Ramos (cell line): ENCODE data around the gene AKR1B1.

Experiments
- in situ Hi-C: fragments of 300-500 bp; cut with MboI; formaldehyde crosslinking; loops from one replicate; pipeline ENCODE4 v1.14.3; 2022; ENCODE audit warnings: low sequenced_read_pairs; ENCODE audit not compliant: unreplicated experiment

AKR1B1 gene

DNA sequence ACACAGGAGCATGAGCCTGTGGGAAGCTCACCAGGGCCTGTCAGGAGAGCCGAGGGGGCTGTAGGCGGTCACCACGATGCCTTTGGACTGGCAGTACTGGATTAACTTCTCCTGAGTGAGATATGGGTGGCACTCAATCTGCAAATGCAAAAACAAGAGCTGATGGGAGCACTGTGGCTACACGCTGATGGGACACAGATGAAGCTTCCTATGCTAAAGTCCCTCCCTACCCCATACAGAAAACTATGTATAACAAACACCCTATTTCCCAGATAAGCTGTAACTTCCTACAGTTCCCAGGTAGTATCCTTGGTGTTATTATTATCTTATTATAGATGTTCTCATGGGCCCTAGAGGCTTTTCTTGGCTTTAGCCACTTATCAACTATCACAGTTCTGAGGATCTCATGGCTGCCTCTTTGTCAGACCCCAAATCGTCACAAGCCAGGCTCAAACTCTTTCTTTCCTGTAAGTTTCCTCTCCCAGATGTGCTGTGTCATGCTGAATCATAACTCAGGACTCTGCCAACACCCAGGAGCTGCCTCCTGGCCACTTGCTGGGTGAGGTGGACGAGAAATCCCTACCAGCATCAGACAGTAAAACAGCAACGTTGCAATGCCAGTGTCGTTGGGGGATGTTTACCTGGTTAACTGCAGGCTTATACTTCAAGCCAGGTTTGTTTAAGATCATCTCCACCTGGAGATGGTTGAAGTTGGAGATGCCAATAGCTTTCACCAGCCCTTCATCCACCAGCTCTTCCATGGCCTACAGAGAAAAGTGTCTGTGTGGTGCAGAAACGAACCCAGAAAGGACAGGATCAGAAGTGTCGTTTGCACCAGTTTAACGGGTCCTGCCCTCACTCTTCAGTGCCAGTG lies 10.3 kb downstream of the AKR1B1 start:
- in situ Hi-C loops, result loop anchor here (25.0 kb wide), 1 partner anchor 164 kb away; no protein-coding TSS in a partner anchor

DNA sequence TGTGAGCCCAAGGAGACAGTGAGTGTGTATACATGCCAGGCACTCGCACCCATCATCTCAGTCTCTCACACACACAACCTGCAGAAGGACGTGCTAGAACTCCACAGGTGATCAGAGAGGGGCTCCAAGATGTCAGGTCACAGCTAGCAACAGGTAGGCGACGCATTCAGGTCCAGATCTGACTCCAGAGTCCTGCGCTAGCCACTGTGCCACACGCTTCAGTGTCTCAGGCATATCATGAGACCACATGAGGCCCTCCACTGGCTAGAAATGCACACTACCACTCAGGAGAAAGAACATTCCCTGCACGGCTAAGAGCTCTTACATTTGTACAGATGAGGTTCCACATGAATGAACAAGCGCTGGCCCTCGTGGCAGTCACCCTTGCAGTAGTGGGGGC lies 11.5 kb downstream of the AKR1B1 start:
- in situ Hi-C loops, result loop anchor here (25.0 kb wide), 1 partner anchor 165 kb away; no protein-coding TSS in a partner anchor

DNA sequence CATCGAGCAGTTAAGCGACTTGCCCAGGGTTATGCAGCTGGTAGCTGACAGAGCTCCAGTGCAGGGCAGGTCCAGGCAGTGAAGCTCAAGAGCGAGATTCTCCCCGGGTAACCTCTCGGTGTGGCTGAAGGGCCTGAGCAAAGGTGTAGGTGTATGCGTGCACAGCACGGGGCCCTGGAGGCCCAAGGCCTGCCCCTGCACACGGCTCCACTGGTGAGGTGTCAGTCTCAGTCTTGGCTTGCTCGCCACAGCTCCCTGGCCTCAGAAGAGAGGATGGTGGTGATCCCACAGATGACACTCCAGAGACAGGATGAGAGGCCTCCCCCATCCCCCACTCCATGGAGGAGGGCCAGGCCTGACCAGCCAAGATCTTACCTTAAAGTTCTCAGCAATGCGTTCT lies 12.0 kb downstream of the AKR1B1 start:
- in situ Hi-C loops, result loop anchor here (25.0 kb wide), 1 partner anchor 165 kb away; no protein-coding TSS in a partner anchor

DNA sequence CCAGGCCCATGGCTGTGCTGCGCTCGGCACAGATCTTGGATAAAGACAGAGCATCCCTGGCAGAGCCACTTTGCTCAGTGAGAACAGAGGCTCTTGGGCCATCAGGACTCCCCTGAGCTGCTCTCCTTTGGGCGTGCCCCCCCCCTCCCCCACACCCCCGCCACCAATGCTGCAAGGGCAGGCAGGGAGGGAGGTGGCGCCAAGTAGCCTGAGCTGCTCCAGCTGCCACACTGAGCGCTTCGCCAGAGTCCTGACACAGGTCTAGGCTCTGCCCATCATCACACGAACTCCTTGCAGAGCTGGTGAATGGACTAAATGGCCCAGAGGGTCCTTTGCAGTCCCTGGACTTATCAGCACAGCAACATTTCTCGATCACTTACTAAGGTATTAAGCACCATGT lies 12.5 kb downstream of the AKR1B1 start:
- in situ Hi-C loops, result loop anchor here (25.0 kb wide), 1 partner anchor 166 kb away; no protein-coding TSS in a partner anchor

DNA sequence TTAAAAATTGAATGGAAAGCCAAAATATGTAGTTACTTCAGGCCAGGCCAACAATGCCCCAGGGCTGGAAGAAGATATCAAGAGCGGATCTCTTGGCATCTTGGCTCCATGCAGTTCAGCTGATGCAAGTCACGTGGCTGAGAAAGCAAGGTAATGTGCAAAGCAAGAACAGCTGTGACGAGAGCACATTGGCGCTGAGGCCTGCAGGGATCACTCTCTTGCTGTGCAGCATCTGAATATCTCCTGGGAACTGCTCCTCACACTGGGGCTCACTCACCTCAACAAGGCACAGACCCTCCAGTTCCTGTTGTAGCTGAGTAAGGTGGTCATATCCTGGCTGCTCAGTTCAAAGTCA lies 14.0 kb downstream of the AKR1B1 start:
- in situ Hi-C loops, result loop anchor here (25.0 kb wide), 1 partner anchor 167 kb away; no protein-coding TSS in a partner anchor

DNA sequence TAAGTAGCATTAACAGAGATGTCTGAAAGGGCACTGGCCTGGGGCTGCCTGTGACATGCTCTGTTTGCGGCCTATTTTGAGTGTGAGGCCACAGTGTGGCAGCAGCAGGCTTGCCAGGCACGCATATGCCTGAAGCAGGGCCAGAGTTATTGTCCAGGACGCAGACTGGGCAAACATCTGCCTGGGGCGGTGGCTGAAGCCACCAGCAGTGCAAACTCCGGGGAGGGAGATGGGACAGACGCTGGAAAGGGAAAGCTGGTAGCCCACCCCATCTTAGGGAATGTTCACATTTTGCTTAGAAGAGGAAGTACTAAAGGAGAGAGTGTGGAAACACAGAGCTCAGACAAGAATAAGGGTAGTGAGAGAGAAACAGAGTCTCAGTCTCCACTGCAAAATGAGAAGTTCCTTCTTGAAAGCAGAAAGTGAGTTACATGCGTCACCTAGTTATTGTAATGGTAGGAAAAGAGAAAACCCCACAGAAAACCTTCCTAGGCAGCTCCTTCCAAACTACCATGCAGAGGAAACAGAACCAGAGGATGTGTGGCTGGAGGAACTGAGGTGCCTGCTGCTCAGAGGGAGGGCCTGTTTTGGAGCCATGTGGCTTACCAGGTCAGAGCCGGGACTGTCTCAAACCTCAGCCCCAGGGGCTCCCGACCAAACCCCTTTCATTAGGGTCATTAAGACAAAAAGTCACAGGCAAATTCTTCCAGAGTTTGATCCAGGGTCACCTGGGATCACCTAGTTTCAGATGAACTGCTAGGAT lies 14.5 kb downstream of the AKR1B1 start:
- in situ Hi-C loops, result loop anchor here (25.0 kb wide), 1 partner anchor 168 kb away; no protein-coding TSS in a partner anchor

DNA sequence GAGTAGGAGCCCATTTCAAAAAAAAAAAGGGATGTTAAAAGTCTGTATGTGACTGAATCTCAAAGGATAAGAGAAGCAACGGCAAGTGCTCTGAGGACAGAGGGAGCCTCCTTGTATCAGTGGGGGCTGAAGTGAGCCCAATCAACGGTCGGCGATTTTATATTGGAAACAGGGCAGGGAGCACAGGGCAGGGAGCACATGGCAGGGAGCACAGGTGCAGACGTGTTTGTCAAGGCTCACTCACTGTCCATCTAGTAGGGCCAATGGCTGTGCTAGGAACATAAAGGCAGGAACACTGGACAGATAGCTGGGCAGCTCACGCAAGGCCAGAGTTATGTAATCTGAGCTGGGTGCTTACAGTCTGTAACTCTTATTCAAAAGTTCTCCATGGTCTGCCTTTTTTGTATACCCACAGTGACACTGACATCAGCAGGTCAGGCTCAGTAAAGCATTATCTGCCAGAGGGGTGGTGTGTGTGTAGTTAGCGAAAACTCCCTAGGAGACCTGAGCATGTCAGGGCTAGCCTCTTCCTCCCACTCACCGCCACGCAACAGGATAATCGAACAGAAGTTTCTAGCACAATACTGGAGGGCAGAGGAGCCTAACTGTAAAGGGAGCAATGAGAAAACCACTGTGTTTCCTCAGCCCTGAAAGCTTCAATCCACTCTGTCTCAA lies 15.4 kb downstream of the AKR1B1 start:
- in situ Hi-C loops, result loop anchor here (25.0 kb wide), 1 partner anchor 169 kb away; no protein-coding TSS in a partner anchor

DNA sequence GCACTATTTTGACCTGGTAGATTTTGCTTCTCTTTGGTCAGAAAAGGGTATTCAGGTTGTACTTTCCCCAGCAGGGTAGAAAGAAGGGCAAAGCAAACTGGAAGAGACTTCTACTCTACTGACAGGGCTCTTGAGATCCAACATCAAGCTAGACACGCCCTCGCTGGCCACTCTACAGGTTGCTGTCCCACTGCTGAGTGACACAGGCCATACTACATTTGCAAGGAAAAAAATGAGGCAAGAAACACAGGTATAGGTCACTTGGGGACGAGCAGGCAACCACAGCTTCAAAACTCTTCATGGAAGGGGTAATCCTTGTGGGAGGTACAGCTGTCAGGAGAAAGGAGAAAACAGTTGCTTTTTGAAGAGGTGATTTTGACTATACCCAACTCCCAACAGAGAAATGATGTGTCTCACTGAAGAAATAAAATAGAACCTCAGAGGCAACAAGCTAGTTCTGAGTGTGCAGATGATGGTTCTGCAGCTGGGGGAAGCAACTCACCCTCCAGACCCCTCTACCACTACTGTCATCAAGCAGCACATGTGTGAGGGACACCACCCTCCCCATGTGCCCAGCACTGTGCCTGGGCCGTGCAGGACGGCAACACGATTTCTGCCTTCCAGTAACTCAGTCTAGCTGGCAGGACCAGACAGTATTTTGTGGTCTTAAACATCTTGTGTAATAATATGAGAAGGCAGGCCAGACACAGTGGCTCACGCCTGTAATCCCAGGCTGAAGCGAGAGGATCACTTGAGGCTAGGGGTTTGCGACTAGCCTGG lies 16.3 kb downstream of the AKR1B1 start:
- in situ Hi-C loops, result loop anchor here (25.0 kb wide), 1 partner anchor 170 kb away; no protein-coding TSS in a partner anchor

DNA sequence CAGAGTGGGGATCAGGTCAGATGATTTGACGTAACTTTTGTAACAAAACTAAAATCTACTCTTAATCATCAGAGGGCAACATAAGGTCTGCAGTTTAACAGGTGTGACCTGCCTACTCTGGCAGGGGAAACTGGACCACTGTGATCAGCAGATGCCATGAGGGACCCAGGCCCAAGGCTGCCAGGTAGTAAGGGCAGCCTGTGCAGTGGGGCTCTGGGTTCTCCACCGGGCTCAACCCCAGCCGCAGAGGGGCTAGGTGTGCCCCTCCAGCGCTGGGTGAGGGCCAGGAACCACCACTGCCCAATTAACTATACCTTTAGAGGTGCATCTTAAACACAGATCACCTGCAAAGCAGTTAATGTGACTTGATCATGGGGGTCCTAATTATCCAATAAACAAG lies 17.6 kb downstream of the AKR1B1 start:
- in situ Hi-C loops, result loop anchor here (25.0 kb wide), 1 partner anchor 171 kb away; no protein-coding TSS in a partner anchor

DNA sequence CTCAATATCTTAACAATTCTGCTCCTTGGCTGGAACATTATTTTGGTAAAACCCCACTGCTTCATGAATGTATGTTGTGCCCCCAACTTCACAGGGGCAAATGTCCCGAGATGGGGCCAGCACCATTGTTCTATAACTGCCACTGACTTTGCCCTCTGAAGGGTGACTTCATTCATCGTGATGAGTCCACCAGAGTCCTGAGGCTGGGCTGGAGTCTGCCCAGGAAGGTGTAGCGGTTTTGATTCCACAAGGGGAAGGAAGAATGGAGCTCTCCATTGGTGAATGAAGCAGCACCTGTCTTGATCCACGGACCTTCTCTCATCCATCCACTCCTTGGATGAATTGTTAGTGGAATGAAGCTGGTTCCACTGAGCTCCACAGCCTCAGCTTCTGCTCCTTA lies 18.4 kb downstream of the AKR1B1 start:
- in situ Hi-C loops, result loop anchor here (25.0 kb wide), 1 partner anchor 172 kb away; no protein-coding TSS in a partner anchor

DNA sequence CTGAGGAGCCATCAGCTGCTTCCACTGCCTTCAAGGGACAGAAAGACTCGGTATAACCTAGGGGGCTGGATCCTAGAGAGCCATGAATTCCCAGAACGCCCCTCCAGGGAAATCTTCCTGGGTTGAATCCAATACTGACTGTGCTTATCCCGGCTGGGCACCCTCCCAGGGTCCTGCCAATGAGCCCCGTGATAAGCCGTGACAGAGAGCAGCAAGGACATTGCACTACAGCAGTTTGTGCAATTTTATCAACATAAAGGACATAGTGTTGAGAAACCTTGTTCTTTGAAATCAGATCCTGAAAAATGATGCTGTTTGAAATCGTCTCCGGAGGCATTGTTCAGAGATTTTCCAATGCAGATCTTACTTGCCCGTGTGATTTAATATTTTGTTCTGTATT lies 18.8 kb downstream of the AKR1B1 start:
- in situ Hi-C loops, result loop anchor here (25.0 kb wide), 1 partner anchor 172 kb away; no protein-coding TSS in a partner anchor

DNA sequence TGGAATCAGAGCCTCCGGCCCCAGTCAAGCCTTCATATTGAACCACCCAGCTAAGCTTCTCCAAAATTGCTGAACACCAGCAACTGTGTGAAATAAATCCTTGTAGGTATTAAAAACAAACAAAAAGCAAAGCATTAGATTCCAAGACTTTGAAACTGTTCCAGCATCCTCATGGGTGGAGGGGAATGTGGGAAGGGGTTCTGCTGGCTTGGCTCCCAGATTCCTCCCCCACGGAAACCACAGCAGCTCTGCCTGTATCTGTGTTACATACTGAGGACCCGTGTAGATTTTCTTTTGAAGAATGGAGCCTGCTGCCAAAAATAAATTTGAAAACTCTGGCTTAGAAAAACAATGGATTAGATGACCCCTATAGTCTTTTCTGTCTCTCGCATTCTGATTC lies 20.0 kb downstream of the AKR1B1 start:
- in situ Hi-C loops, result loop anchor here (25.0 kb wide), 1 partner anchor 173 kb away; no protein-coding TSS in a partner anchor

DNA sequence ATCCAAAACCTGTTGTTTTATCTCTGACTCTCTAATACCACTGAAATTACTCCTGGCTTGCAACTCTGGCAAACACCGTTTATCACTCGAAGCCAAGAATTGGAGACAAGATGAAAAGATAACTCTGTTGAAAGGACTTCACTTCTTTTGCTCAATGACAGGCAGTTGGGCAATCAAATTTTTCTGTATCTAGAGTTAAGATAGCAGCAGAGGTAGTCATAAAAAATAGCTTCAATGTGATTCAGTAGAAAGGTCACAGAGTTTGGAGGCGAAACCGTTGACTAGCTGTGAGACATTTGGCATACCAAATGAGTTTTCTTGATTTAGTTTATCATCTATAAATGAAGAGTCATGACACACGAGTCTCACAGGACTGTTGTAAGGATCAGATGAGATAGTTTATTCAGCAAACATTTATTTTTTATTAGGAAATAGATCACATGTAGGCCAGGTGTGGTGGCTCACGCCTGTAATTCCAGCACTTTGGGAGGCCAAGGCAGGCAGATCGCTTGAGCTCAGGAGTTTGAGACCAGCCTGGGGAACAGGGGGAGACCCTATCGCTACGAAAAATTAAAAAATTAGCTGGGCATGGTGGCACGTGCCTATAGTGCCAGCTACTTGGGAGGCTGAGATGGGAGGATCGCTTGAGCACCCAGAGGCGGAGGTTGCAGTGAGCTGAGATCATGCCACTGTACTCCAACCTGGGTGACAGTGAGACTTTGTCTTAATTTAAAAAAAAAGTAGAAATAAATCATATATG lies 23.6 kb downstream of the AKR1B1 start:
- in situ Hi-C loops, result loop anchor here (25.0 kb wide), 1 partner anchor 177 kb away; no protein-coding TSS in a partner anchor

DNA sequence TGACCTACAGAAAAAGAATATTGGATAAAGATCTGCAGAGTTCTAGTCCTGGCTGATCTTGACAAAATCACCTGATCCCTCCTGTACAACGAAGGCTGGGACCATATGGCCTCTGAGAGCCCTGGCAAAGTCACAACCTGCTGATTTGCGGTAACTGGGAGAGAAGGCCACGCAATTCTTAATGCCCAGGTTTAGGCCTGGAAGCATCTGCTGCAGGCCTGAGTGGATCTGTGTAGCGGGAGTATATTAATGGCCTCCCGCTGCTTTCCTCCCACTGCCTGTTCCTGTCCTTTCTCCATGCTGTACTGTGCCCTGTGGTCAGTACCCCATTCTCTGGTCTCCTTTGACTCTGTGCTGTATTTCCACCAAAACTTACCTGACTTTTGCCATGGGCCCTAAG lies 24.2 kb downstream of the AKR1B1 start:
- in situ Hi-C loops, result loop anchor here (25.0 kb wide), 1 partner anchor 178 kb away; no protein-coding TSS in a partner anchor

DNA sequence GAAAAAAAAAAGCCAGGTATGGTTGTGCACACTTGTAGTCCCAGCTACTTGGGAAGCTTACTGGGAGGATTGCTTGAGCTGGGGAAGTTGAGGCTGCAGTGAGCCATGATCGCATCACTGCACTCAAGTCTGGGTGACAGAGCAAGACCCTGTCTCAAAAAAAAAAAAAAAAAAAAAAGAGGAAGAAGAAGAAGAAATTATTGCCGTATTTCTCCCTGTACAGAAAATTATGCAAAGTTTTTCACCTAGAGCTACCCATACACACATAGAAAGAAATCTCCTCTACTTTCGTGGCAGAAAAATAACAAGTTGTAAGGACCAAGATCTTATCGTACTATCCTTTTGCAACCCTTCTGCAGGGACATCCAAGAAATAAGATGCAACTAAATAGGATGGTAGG lies 25.5 kb downstream of the AKR1B1 start:
- in situ Hi-C loops, result loop anchor here (25.0 kb wide), 1 partner anchor 179 kb away; no protein-coding TSS in a partner anchor

DNA sequence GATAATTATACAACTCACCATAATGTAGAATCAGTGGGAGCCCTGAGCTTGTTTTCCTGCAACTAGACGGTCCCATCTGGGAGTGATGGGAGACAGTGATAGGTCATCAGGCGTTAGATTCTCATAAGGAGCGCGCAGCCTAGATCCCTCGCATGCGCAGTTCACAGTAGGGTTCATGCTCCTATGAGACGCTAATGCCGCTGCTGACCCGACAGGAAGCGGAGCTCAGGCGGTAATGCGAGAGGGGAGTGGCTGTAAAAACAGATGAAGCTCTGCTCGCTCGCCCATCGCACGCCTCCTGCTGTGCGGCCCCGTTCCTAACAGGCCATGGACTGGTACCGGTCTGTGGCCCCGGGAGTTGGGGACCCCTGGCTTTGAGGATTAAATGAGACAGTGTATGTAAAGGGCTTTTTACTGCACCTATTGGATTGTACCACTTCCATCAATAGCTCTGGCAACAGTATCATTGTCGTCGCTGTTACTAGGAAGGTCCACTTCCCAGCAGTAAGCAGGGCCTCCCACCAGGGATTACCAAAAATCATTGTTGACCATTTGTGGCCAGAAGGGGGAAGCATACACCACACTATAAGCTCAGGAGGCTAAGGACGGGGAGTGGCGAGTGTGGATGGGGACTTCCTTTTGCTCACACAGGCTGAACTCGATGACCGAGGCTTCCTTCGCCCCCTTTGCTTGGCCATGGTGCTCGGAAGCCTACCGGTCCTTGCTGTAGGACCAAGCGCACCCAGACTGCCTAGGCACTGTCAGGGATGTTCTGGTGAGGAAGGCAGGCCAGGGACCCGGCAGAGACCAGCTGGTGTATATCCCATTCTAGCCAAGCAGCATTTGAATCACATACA lies 26.4 kb downstream of the AKR1B1 start:
- in situ Hi-C loops, result loop anchor here (25.0 kb wide), 1 partner anchor 180 kb away; no protein-coding TSS in a partner anchor

DNA sequence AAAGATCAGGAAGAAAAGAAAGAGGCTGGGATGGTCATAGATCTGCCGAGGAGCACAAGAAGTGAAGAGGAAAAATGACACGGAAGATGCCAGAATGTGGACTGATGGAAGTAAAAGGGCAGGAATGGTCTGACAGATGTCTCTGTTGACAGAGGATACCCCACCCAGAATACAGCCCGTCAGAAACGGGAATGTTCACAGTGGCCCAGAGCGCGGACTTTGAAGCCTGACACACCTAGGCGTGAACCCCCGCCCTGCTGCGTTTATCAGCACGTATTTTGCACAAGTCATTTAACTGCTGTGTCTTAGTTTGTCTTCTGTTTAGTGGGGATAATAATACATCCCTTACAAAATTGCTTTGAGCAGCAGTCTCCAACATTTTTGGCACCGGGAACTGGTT lies 27.1 kb downstream of the AKR1B1 start:
- in situ Hi-C loops, result loop anchor here (25.0 kb wide), 1 partner anchor 180 kb away; no protein-coding TSS in a partner anchor
